GM18858 (cell line): ENCODE data around the gene IFT43.

Source experiments
- ATAC-seq: cut with Tn5 transposase; IDR thresholded peaks from one replicate; pipeline ENCODE4 v1.9.1; 2021; ENCODE audit not compliant: unreplicated experiment

The IFT43 gene

GRCh38 chr14:76104802-76105355 is 119.3 kb downstream of the IFT43 start:
- no peak for ATAC-seq

GRCh38 chr14:76106188-76106587 is 120.6 kb downstream of the IFT43 start:
- no peak for ATAC-seq

DNA sequence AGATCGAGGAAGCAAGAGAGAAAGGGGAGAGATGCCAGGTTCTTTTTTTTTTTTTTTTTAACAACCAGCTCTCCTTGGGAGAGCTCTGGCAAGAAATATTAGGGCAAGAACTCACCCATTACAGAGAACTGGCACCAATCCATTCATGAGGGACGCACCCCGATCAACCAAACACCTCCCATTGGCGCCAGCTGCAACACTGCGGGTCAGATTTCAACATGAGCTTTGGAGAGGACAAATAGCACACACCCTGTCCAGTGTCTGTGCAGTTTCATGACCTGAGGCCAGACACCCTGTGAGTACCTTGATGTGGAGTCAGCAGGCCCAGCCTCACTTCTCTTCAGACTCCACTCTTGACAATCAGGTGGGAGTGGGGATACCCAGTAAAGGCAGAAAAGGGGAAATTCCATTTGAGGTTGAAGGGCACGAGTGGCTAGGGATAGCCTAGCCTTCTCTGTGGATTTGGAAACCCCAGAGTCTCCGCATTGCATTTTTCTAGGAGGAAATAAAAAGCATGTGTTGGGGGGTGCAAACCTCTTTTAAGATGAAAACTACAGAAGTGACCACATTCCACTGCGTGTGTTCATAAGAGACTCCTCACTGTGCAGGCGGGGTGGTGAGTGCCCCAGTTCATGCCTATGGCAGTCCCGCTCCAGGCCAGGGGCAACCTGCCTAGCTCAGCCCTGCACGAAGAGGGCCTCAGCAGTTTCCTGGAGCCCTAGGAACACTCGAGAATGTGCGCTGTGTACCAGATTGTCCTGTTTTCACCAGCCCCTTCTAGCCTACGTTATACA is 123.7 kb downstream of the IFT43 start:
- no peak for ATAC-seq

- ATAC-seq = no peak
Observed at GRCh38 chr14:76112889-76113624, 127.5 kb downstream of the IFT43 start.

- no peak for ATAC-seq
Observed at GRCh38 chr14:76113691-76114090, 128.1 kb downstream of the IFT43 start.

DNA sequence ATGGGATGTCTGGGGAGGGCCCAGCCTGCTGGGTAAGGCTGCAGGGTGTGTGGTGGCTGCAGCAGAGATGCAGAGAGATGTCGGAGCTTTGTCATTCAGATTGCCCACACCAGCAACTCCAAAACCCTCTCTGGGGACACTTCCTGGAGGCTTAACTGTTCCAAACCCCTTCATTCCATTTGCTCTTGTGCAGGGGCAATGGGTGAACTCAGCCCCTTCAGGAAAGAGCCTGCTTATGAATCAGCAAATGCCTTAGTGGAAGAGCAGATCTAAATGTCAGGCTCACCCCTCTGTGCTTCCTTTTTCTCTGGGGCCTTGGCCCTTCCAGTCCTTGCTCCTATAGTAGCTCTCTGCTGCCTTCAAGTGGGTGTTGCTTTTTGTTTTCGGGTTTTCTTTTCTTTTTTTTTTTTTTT is 129.5 kb downstream of the IFT43 start:
- no peak for ATAC-seq

- no peak for ATAC-seq
Observed at GRCh38 chr14:76117789-76118484, 132.4 kb downstream of the IFT43 start.

- no peak for ATAC-seq
Observed at GRCh38 chr14:76118594-76118993, 133.0 kb downstream of the IFT43 start.

GRCh38 chr14:76121089-76121748 is 135.7 kb downstream of the IFT43 start:
- no peak for ATAC-seq

GRCh38 chr14:76123426-76124225 is 138.1 kb downstream of the IFT43 start:
- no peak for ATAC-seq

DNA sequence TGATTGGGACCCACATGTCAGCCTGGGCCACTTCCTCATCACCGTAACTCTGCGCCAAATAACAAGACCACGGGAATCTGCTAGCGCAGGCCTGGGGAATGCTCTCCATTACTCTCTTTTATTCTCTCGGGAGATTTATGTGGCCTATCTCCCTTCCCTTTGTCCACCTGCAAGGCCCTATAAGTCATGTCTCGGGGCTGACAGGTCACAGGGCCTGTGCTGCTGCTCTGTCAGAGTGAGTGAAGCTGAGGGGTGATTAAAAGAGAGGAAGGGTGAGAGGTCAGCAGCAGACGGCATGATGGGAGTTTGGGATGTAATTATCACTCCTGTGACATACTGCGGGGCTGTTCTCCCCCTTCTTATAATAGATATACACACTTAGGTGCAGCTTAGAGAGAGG is 139.9 kb downstream of the IFT43 start:
- no peak for ATAC-seq

DNA sequence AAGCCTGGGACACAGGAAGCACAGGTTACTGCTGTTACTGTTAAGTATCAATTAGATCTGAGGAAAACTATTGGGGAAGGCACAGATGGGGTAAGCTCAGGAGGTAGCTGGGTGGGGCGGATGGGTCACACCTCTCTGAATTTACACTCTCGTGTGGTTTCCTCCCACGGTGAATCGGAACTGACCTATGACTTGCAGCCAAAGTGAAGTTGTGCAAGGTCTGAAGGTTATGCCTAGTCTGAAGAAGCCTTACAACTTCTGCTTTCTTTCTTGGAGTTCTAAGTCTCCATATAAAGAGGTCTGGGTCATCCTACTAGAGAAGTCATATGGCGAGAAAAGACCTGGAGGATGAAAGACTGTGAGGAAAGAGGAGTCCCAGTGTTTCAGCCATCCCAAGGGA is 140.5 kb downstream of the IFT43 start:
- no peak for ATAC-seq

DNA sequence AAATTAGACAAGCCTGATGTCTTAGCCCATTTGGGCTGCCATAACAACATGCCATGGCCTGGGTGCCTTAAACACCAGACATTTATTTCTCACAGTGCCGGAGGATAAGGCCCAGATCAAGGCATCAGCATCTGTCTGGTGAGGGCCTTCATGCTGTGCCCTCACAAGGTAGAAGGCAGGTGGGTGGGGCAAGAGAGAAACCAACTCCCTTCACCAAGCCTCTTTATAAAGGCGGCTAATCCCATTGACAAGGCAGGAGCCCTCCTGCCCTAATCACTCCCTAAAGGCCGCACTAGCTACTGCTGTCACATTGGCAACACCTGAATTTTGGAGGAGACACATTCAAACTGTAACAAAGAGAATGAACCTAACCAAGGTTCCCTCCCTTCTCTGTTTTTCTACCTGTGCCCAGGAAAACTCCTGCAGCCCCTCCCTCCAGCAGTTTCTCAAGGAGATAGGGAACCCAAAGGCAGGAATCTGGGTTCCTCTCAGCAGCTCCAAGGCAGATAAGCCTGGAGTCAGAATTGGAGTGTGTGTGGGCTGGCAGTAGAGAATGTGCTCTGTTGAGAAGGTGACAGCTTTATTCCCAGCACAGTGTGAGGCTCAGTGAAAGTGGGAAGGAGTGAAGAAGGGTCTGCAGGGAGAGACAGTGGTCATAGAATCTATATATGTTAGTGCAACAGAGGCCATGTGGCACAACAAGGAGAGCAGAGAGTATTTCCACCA is 144.5 kb downstream of the IFT43 start:
- no peak for ATAC-seq

- no peak for ATAC-seq
Observed at GRCh38 chr14:76131071-76131965, 145.8 kb downstream of the IFT43 start.

GRCh38 chr14:76133103-76133502 is 147.5 kb downstream of the IFT43 start:
- no peak for ATAC-seq
